CD4-positive, alpha-beta T cell (primary cell): ENCODE data around the gene AKAP8. TPM values are rescaled to one million over a fixed set of nuclear protein-coding genes. Genes with fewer than 3 reads are reported as not detected.

Experiments
- ATAC-seq: fragments of 200-7000 bp; cut with Tn5 transposase; one replicate; pipeline ENCODE4 v1.10.0; 2022; ENCODE audit warnings: mild to moderate bottlenecking; ENCODE audit not compliant: poor library complexity
- CTCF ChIA-PET: fragments of 350-600 bp; sonication (Branson Sonifier 250); formaldehyde crosslinking; loops from one replicate; lab custom pipeline; 2021; ENCODE audit warnings: antibody characterized with exemption, inconsistent platforms; lab: Charles Lee
- POLR2A ChIA-PET: fragments of 350-600 bp; sonication (Branson Sonifier 250); formaldehyde crosslinking; loops from one replicate; lab custom pipeline; 2021; ENCODE audit warnings: antibody characterized with exemption, inconsistent platforms; lab: Charles Lee
- DNase-seq, 14 experiments: peaks; one replicate each; pipeline ENCODE4 v3.0.0-alpha.2; 2013 to 2020; ENCODE audit warnings: mixed read lengths in 2 of 14
- H3K27ac ChIP-seq, 2 donors: one replicate each; pipeline versions ENCODE4 v1.5.1 to v1.7.0; 2013; ENCODE audit warnings: low read length in 2 of 2, low read depth in 1 of 2, mild to moderate bottlenecking in 1 of 2
- H3K27me3 ChIP-seq, 2 experiments: 1 replicate in 1 of 2; 2 replicates in 1 of 2; pipeline versions ENCODE4 v1.6.1 to v1.7.0; 2013; ENCODE audit warnings: low read length in 2 of 2, control low read depth in 1 of 2, mild to moderate bottlenecking in 1 of 2, moderate library complexity in 1 of 2; ENCODE audit not compliant: insufficient read depth in 2 of 2, control insufficient read depth in 1 of 2
- H3K36me3 ChIP-seq: one replicate; pipeline ENCODE4 v1.6.1; 2013; ENCODE audit warnings: low read length, control low read depth; ENCODE audit not compliant: insufficient read depth
- H3K4me1 ChIP-seq: one replicate; pipeline ENCODE4 v1.6.1; 2013; ENCODE audit warnings: low read length, control low read depth; ENCODE audit not compliant: insufficient read depth
- H3K4me3 ChIP-seq: one replicate; pipeline ENCODE4 v1.5.1; 2013; ENCODE audit warnings: mild to moderate bottlenecking, low read length, moderate library complexity
- H3K9me3 ChIP-seq, 2 experiments: 1 replicate in 1 of 2; 2 replicates in 1 of 2; pipeline versions ENCODE4 v1.6.1 to v1.7.0; 2013; ENCODE audit warnings: low read length in 2 of 2, mild to moderate bottlenecking in 2 of 2, control low read depth in 1 of 2, moderate library complexity in 1 of 2; ENCODE audit not compliant: control insufficient read depth in 1 of 2, insufficient read depth in 1 of 2
- H3K27ac Mint-ChIP-seq: one replicate; pipeline ENCODE4 v1.8.0; 2020; ENCODE audit warnings: mixed read lengths
- H3K27me3 Mint-ChIP-seq: one replicate; pipeline ENCODE4 v1.8.0; 2021; ENCODE audit warnings: mixed read lengths
- H3K36me3 Mint-ChIP-seq: one replicate; pipeline ENCODE4 v1.8.0; 2021; ENCODE audit warnings: low read depth, mixed read lengths
- H3K4me1 Mint-ChIP-seq: one replicate; pipeline ENCODE4 v1.8.0; 2021; ENCODE audit warnings: low read depth, mixed read lengths
- H3K4me3 Mint-ChIP-seq: one replicate; pipeline ENCODE4 v1.8.0; 2020; ENCODE audit warnings: mild to moderate bottlenecking, mixed read lengths
- H3K9me3 Mint-ChIP-seq: one replicate; pipeline ENCODE4 v1.8.0; 2020; ENCODE audit warnings: mixed read lengths
- CTCF ChIP-seq: fragments of 200-600 bp; IDR thresholded peaks from one replicate; pipeline ENCODE4 v1.8.0; 2022; ENCODE audit warnings: antibody characterized with exemption, mild to moderate bottlenecking
- intact Hi-C, 2 experiments: fragments of 100-400 bp; cut with DNase I in 1 of 2; cut with micrococcal nuclease in 1 of 2; formaldehyde crosslinking; loops; one replicate each; pipeline versions ENCODE4 v1.15.1 to v1.9.0; 2023 to 2025; cut with DNase I, micrococcal nuclease
- total RNA-seq, 174 experiments: library from RNA in 2 of 174; stranded (reverse) in 2 of 174; gene quantifications; one replicate each; pipeline ENCODE4 v1.2.3 and lab custom pipeline; 2021 to 2026

AKAP8 gene
- total RNA-seq, 2 experiments from 2014 or later: 87.5 to 90.1 TPM

GRCh38 chr19:15332311-15332996, 47.1 kb downstream of the AKAP8 start, which contains the start of gene BRD4:
Gene BRD4, minus strand, starts transcription at chr19:15332539. Its CDS starts 59,440 bp downstream, at chr19:15273099.
- no peak for TF ChIP-seq CTCF
- Mint-ChIP-seq H3K4me3 (peak within 1 kb of the TSS; percentile 96), H3K36me3 (peaks cover 17% of the 10 kb centered on the region), H3K4me1 (peaks cover 47% of the 10 kb centered on the region), H3K9me3 (no peaks in the 10 kb centered on the region), H3K27me3 (no peaks in the 10 kb centered on the region), H3K27ac (peak within 1 kb of the TSS; percentile 88)
- Histone ChIP-seq H3K4me3 (peak within 1 kb of the TSS; percentile 90), H3K27ac (peak within 1 kb of the TSS; percentile 51 to 67), H3K9me3 (no peaks in the 10 kb centered on the region), H3K27me3 (no peaks in the 10 kb centered on the region), H3K36me3 (no peaks in the 10 kb centered on the region), H3K4me1 (peaks cover 45% of the 10 kb centered on the region)
- DNase-seq (peak; percentile 59 to 92 (median 72)), ATAC-seq (peak; percentile 63)
- intact Hi-C loops: loop anchor here (5.0 kb wide), 4 partner anchors 45 to 100 kb away; partner anchors contain the start of genes AKAP8 (in 1 of the 2) and AKAP8L (in 1 of the 2)
- CTCF ChIA-PET: interaction anchor here (0.7 kb wide), 1 partner anchor 241 kb away, joined by 3 read pairs; no protein-coding TSS in a partner anchor
- POLR2A ChIA-PET: interaction anchor here (0.5 to 5.9 kb wide), 20 partner anchors 8 to 250 kb away, joined by 3 to 80 read pairs (median 4); partner anchors contain the start of genes AKAP8 and AKAP8L

GRCh38 chr19:15331419-15332310, 47.9 kb downstream of the AKAP8 start:
- no peak for TF ChIP-seq CTCF
- Histone ChIP-seq H3K4me3 (peak overlapping the region; percentile 90), H3K27me3 (no peaks in the 10 kb centered on the region), H3K27ac (peak overlapping the region; percentile 41 to 67), H3K4me1 (peaks cover 51% of the 10 kb centered on the region), H3K36me3 (no peaks in the 10 kb centered on the region), H3K9me3 (no peaks in the 10 kb centered on the region)
- intact Hi-C loops: loop anchor here (2.0 to 5.0 kb wide), 8 partner anchors 35 to 225 kb away; partner anchors contain the start of genes AKAP8 (in 2 of the 2) and AKAP8L (in 1 of the 2)
- ChIA-PET POLR2A (interaction anchor here (0.5 to 5.9 kb wide), 11 partner anchors 14 to 206 kb away, joined by 3 to 80 read pairs (median 4); partner anchors contain the start of genes AKAP8 and AKAP8L), CTCF (interaction anchor here (0.7 kb wide), 1 partner anchor 240 kb away, joined by 3 read pairs; no protein-coding TSS in a partner anchor)
- peaks cover 55% of the 10 kb centered on the region for H3K4me1 Mint-ChIP-seq
- peak overlapping the region; percentile 96 for H3K4me3 Mint-ChIP-seq
- no peaks in the 10 kb centered on the region for H3K27me3 Mint-ChIP-seq
- H3K9me3 Mint-ChIP-seq: no peaks in the 10 kb centered on the region
- DNase-seq (peak; percentile 20 to 84 (median 50)), ATAC-seq (peak; percentile 59)
- peak overlapping the region; percentile 88 for H3K27ac Mint-ChIP-seq
- H3K36me3 Mint-ChIP-seq: peaks cover 20% of the 10 kb centered on the region
